BJ (cell line): ENCODE results near the gene MTHFD2L. TPM values are rescaled to one million over a fixed set of nuclear protein-coding genes. Genes with fewer than 3 reads are reported as not detected.

Experiments used
- CTCF ChIA-PET: fragments of 350-600 bp; formaldehyde crosslinking; extraction: SDS; loops from one replicate; lab custom pipeline; 2021; ENCODE audit warnings: antibody characterized with exemption, inconsistent platforms; lab: Yijun Ruan, JAX
- POLR2A ChIA-PET: fragments of 300-600 bp; sonication (Branson Sonifier 250); formaldehyde crosslinking; extraction: SDS; loops from one replicate; lab custom pipeline; 2021; ENCODE audit warnings: antibody characterized with exemption; lab: Charles Lee
- DNase-seq: peaks from one replicate; pipeline ENCODE4 v3.0.0-alpha.2; 2011; ENCODE audit warnings: low read depth
- H3K27me3 ChIP-seq: 2 replicates; pipeline ENCODE4 v1.6.0; 2011; ENCODE audit warnings: low read length; ENCODE audit not compliant: control insufficient read depth, insufficient read depth
- H3K36me3 ChIP-seq: 2 replicates; pipeline ENCODE4 v1.5.1; 2011; ENCODE audit warnings: low read length; ENCODE audit not compliant: control insufficient read depth, insufficient read depth
- H3K4me3 ChIP-seq: 2 replicates; pipeline ENCODE4 v1.5.1; 2011; ENCODE audit warnings: low read depth, mild to moderate bottlenecking, control low read depth, low read length
- CTCF ChIP-seq: IDR thresholded peaks from 2 replicates; pipeline ENCODE4 v1.5.1; 2011; ENCODE audit warnings: low read depth, mild to moderate bottlenecking, control low read depth, inconsistent platforms, low read length, moderate library complexity; ENCODE audit not compliant: insufficient read depth
- polyA plus RNA-seq: library from polyadenylated mRNA; depleted of rRNA; stranded (reverse); fragments of >200 nt; gene quantifications from 2 replicates; pipeline ENCODE4 v1.2.3, GENCODE V29; 2011

MTHFD2L gene
- polyA plus RNA-seq, 1 experiment = 1.7 TPM

GRCh38 chr4:74294681-74295080 lies 136.8 kb downstream of the MTHFD2L start:
- no peak for TF ChIP-seq CTCF
- Histone ChIP-seq H3K27me3 (no peaks in the 10 kb centered on the region), H3K36me3 (no peaks in the 10 kb centered on the region), H3K4me3 (no peak overlapping the region)
- DNase-seq = no peak
- ChIA-PET POLR2A (no interaction called here), CTCF (no interaction called here)

DNA sequence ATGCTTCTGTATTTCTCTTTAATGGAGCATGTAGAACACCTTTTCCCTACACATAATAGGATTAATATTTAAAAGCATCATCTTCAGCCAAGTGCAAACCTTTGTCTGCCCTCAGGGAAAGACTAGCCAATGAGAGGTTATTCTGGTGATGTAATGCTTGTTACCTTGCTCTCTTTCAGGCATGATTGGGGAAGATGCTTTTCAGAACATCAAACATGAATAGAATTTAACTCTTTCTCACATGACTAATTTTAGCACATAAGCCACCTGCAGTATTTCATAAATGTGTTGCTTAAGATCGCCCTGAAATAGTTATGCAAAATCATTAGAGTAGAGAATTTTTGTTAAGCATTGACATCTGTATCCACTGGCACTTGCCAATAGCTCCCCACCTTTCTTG lies 139.6 kb downstream of the MTHFD2L start:
- Histone ChIP-seq H3K27me3 (no peaks in the 10 kb centered on the region), H3K4me3 (no peak overlapping the region), H3K36me3 (no peaks in the 10 kb centered on the region)
- POLR2A ChIA-PET = no interaction called here
- CTCF ChIA-PET = interaction anchor here (2.3 kb wide), 1 partner anchor 69 kb away, joined by 9 read pairs; no protein-coding TSS in a partner anchor
- no peak for TF ChIP-seq CTCF
- DNase-seq = no peak

- POLR2A ChIA-PET = no interaction called here
- no peak for DNase-seq
- CTCF ChIA-PET = interaction anchor here (0.7 to 1.6 kb wide), 3 partner anchors 8 to 489 kb away, joined by 3 to 4 read pairs (median 4); no protein-coding TSS in a partner anchor
- Histone ChIP-seq H3K36me3 (no peaks in the 10 kb centered on the region), H3K27me3 (no peaks in the 10 kb centered on the region), H3K4me3 (no peak overlapping the region)
- TF ChIP-seq CTCF = no peak
Measured at GRCh38 chr4:74304095-74304625, 146.2 kb downstream of the MTHFD2L start.

- H3K4me3 ChIP-seq = no peak overlapping the region
- no peaks in the 10 kb centered on the region for H3K36me3 ChIP-seq
- no peaks in the 10 kb centered on the region for H3K27me3 ChIP-seq
- ChIA-PET CTCF (interaction anchor here (0.9 kb wide), 1 partner anchor 74 kb away, joined by 3 read pairs; no protein-coding TSS in a partner anchor), POLR2A (no interaction called here)
- no peak for DNase-seq
- TF ChIP-seq CTCF = no peak
Measured at GRCh38 chr4:74305000-74305399, 147.1 kb downstream of the MTHFD2L start.

DNA sequence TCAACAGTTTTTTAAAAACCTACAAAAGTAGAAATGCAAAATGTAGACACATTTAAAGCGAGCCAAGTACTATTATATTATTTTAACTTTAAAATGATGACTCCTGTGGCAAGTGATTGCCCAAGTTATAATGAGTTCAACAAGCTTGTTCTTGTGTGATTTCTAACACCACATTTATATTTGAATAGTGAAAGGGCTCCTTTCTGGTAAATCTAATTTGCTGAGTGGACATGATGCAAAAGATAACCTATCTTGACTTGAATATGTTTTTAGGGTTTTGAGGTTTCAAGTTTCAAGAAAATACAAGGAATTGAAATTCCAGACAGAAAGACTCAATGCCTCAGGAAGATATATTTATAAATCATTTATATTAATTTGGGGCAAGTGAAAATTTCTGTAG lies 149.3 kb downstream of the MTHFD2L start:
- no peaks in the 10 kb centered on the region for H3K36me3 ChIP-seq
- H3K27me3 ChIP-seq = no peaks in the 10 kb centered on the region
- ChIA-PET POLR2A (no interaction called here), CTCF (interaction anchor here (0.9 to 1.1 kb wide), 3 partner anchors 13 to 118 kb away, joined by 3 to 5 read pairs (median 4); no protein-coding TSS in a partner anchor)
- no peak overlapping the region for H3K4me3 ChIP-seq
- no peak for DNase-seq
- TF ChIP-seq CTCF = no peak
